WTC11 (cell line): ENCODE measurements around the gene ITPR2.

ENCODE experiments used
- ATF2 ChIP-seq: sonication (generic); formaldehyde crosslinking; IDR thresholded peaks from 2 replicates; pipeline ENCODE4 v1.8.1; 2022; ENCODE audit warnings: low read depth, missing genetic modification reagents, borderline replicate concordance
- ATF6 ChIP-seq: sonication (generic); formaldehyde crosslinking; IDR thresholded peaks from 2 replicates; pipeline ENCODE4 v1.8.1; 2023; ENCODE audit warnings: mild to moderate bottlenecking, missing genetic modification reagents
- CBFB ChIP-seq: sonication (generic); formaldehyde crosslinking; IDR thresholded peaks from 2 replicates; pipeline ENCODE4 v1.8.1; 2022; ENCODE audit warnings: mild to moderate bottlenecking, low read depth, missing genetic modification reagents
- CREM ChIP-seq: sonication (generic); formaldehyde crosslinking; IDR thresholded peaks from 2 replicates; pipeline ENCODE4 v1.8.1; 2022; ENCODE audit warnings: mild to moderate bottlenecking, missing genetic modification reagents, moderate library complexity
- CTCF ChIP-seq: fragments of 200-600 bp; IDR thresholded peaks from 2 replicates; pipeline ENCODE4 v1.8.0; 2022; ENCODE audit warnings: antibody characterized with exemption
- E2F4 ChIP-seq: sonication (generic); formaldehyde crosslinking; IDR thresholded peaks from 2 replicates; pipeline ENCODE4 v1.8.1; 2022; ENCODE audit warnings: low read depth, mild to moderate bottlenecking, moderate library complexity, missing genetic modification reagents, borderline replicate concordance
- IRF2 ChIP-seq: sonication (generic); formaldehyde crosslinking; IDR thresholded peaks from 2 replicates; pipeline ENCODE4 v1.8.0; 2022; ENCODE audit warnings: low read depth, missing genetic modification reagents, borderline replicate concordance
- NFE2L1 ChIP-seq: sonication (generic); formaldehyde crosslinking; IDR thresholded peaks from 2 replicates; pipeline ENCODE4 v1.8.1; 2023; ENCODE audit warnings: missing genetic modification reagents
- NR2C2 ChIP-seq: sonication (generic); formaldehyde crosslinking; IDR thresholded peaks from 2 replicates; pipeline ENCODE4 v1.8.0; 2022; ENCODE audit warnings: mild to moderate bottlenecking, missing genetic modification reagents
- TCF7 ChIP-seq: sonication (generic); formaldehyde crosslinking; IDR thresholded peaks from 2 replicates; pipeline ENCODE4 v1.8.0; 2022; ENCODE audit warnings: mild to moderate bottlenecking, low read depth, missing genetic modification reagents, moderate library complexity
- ZNF121 ChIP-seq: sonication (generic); formaldehyde crosslinking; IDR thresholded peaks from 2 replicates; pipeline ENCODE4 v1.8.0; 2023; ENCODE audit warnings: missing genetic modification reagents
- ZNF219 ChIP-seq: sonication (generic); formaldehyde crosslinking; IDR thresholded peaks from 2 replicates; pipeline ENCODE4 v1.8.0; 2023; ENCODE audit warnings: missing genetic modification reagents, mild to moderate bottlenecking, borderline replicate concordance
- ZNF232 ChIP-seq: sonication (generic); formaldehyde crosslinking; IDR thresholded peaks from 2 replicates; pipeline ENCODE4 v1.8.0; 2022; ENCODE audit warnings: mild to moderate bottlenecking, missing genetic modification reagents

GRCh38 chr12:26567126-26567525 is 265.9 kb downstream of the ITPR2 start:
- TF ChIP-seq CBFB (CRISPR knock-in tag): no peak
- no peak for TF ChIP-seq CTCF
- TF ChIP-seq E2F4 (CRISPR knock-in tag): no peak
- no peak for TF ChIP-seq ZNF232 (CRISPR knock-in tag)
- TF ChIP-seq TCF7: no peak
- no peak for TF ChIP-seq CREM
- TF ChIP-seq NR2C2: no peak
- no peak for TF ChIP-seq NFE2L1 (CRISPR knock-in tag)
- TF ChIP-seq IRF2 (CRISPR knock-in tag): no peak
- no peak for TF ChIP-seq ZNF219
- TF ChIP-seq ZNF121 (CRISPR knock-in tag): no peak
- no peak for TF ChIP-seq ATF6 (CRISPR knock-in tag)
- no peak for TF ChIP-seq ATF2 (CRISPR knock-in tag)
